ENCODE results near the gene LAMA4. TPM values are rescaled to one million over a fixed set of nuclear protein-coding genes. Genes with fewer than 3 reads are reported as not detected.

Gene LAMA4
- polyA plus RNA-seq, 2 of the 4 experiments (the other 2 are of a cell fraction) = 1.0 to 3.1 TPM

DNA sequence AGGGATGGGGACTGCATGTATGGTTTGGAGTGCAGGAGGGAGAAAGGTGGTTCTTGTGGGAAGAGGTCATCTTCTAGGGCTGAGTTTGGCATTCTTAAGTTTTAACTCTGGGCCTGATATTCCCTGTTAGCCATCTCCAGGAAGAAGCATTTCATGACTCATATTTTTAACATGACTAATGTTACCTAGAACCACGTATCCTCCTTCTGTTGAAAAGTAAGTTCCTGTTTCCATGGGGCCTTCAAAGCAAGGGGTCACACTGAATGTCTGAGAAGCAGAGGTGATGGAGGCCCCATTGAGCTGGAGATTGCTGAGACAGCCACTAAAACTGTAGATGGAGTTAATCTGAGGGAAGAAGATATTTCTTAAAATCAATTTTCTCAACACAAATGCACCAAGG is 136.8 kb downstream of the LAMA4 start:
- ChIA-PET POLR2A (no interaction called here), CTCF (no interaction called here)
- TF ChIP-seq JUNB (IDR thresholded peaks at IDR 0.05) (no peak), FOXS1 (CRISPR knock-in tag; IDR thresholded peaks at IDR 0.05) (no peak), FOSL2 (IDR thresholded peaks at IDR 0.05) (no peak), FOSL2 (CRISPR knock-in tag; IDR thresholded peaks at IDR 0.05) (peak; percentile 24; the same call in 1 of the 2 replicates), PHF8 (IDR thresholded peaks at IDR 0.05; ENCODE audit: borderline replicate concordance, low read depth) (no peak), RCOR1 (IDR thresholded peaks at IDR 0.05; ENCODE audit: low read depth, low read length) (no peak)
- TF ChIP-seq, protein P1, sequence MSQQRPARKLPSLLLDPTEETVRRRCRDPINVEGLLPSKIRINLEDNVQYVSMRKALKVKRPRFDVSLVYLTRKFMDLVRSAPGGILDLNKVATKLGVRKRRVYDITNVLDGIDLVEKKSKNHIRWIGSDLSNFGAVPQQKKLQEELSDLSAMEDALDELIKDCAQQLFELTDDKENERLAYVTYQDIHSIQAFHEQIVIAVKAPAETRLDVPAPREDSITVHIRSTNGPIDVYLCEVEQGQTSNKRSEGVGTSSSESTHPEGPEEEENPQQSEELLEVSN (IDR thresholded peaks at IDR 0.05; ENCODE audit: borderline replicate concordance, low read depth) = no peak
- TF ChIP-seq, protein P2, sequence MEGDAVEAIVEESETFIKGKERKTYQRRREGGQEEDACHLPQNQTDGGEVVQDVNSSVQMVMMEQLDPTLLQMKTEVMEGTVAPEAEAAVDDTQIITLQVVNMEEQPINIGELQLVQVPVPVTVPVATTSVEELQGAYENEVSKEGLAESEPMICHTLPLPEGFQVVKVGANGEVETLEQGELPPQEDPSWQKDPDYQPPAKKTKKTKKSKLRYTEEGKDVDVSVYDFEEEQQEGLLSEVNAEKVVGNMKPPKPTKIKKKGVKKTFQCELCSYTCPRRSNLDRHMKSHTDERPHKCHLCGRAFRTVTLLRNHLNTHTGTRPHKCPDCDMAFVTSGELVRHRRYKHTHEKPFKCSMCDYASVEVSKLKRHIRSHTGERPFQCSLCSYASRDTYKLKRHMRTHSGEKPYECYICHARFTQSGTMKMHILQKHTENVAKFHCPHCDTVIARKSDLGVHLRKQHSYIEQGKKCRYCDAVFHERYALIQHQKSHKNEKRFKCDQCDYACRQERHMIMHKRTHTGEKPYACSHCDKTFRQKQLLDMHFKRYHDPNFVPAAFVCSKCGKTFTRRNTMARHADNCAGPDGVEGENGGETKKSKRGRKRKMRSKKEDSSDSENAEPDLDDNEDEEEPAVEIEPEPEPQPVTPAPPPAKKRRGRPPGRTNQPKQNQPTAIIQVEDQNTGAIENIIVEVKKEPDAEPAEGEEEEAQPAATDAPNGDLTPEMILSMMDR (IDR thresholded peaks at IDR 0.05) = no peak
- TF ChIP-seq, protein P3, sequence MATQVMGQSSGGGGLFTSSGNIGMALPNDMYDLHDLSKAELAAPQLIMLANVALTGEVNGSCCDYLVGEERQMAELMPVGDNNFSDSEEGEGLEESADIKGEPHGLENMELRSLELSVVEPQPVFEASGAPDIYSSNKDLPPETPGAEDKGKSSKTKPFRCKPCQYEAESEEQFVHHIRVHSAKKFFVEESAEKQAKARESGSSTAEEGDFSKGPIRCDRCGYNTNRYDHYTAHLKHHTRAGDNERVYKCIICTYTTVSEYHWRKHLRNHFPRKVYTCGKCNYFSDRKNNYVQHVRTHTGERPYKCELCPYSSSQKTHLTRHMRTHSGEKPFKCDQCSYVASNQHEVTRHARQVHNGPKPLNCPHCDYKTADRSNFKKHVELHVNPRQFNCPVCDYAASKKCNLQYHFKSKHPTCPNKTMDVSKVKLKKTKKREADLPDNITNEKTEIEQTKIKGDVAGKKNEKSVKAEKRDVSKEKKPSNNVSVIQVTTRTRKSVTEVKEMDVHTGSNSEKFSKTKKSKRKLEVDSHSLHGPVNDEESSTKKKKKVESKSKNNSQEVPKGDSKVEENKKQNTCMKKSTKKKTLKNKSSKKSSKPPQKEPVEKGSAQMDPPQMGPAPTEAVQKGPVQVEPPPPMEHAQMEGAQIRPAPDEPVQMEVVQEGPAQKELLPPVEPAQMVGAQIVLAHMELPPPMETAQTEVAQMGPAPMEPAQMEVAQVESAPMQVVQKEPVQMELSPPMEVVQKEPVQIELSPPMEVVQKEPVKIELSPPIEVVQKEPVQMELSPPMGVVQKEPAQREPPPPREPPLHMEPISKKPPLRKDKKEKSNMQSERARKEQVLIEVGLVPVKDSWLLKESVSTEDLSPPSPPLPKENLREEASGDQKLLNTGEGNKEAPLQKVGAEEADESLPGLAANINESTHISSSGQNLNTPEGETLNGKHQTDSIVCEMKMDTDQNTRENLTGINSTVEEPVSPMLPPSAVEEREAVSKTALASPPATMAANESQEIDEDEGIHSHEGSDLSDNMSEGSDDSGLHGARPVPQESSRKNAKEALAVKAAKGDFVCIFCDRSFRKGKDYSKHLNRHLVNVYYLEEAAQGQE (IDR thresholded peaks at IDR 0.05) = no peak
- no peak overlapping the region for H3K27ac ChIP-seq
- no peaks in the 10 kb centered on the region for H3K4me1 ChIP-seq
- FAIRE-seq = no peak
- H3K4me3 ChIP-seq = no peak overlapping the region
- ATAC-seq = no peak
- no peaks in the 10 kb centered on the region for H3K9me3 ChIP-seq
- H3K4me2 ChIP-seq = no peak overlapping the region
- peak in 1 of 2 experiments; percentile 5 for DNase-seq (ENCODE audit: low read depth in 1 of 2, low spot score in 1 of 2)
- 8% methylated on average over 1 of the region's 1 CpG for WGBS (ENCODE audit: missing lambda C conversion rate)

DNA sequence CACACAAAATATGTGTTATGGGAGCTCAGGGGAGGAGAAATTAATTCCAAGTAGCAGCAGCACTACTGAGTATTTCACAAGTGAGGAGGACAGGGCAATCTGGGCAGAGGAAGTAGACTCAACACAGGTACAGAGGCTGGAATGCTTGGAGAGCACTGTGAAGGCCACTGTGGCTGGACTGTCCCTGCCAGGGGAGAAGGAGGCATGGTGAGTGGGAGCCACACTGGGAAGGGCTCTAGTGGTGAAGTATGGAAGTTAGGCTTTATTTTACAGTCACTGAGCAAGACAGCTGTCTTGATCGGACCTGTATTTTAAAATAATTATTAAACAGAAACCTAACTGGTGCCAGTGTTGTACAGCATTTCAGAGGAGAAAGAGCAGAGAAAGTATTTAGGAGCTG is 138.1 kb downstream of the LAMA4 start:
- 73% methylated on average over 1 of the region's 1 CpG for WGBS (ENCODE audit: missing lambda C conversion rate)
- no peaks in the 10 kb centered on the region for H3K9me3 ChIP-seq
- ChIA-PET CTCF (no interaction called here), POLR2A (no interaction called here)
- ATAC-seq = peak; percentile 76 to 78; a peak in 5 of 6 replicates
- no peak for TF ChIP-seq HOXA7 (CRISPR knock-in tag; IDR thresholded peaks at IDR 0.05)
- TF ChIP-seq CEBPB (IDR thresholded peaks at IDR 0.05) = no peak
- no peak for TF ChIP-seq KDM5A (IDR thresholded peaks at IDR 0.05)
- no peak for TF ChIP-seq NPAS2 (CRISPR knock-in tag; IDR thresholded peaks at IDR 0.05; ENCODE audit: borderline replicate concordance)
- no peak for TF ChIP-seq POLR2AphosphoS2 (conservative IDR thresholded peaks at IDR 0.05; ENCODE audit: low read length)
- no peak for TF ChIP-seq MAFK (IDR thresholded peaks at IDR 0.05; ENCODE audit: partially characterized antibody)
- TF ChIP-seq HEYL (CRISPR knock-in tag; IDR thresholded peaks at IDR 0.05) = no peak
- TF ChIP-seq RAD21 (conservative IDR thresholded peaks at IDR 0.05 in 1 of 2, IDR thresholded peaks at IDR 0.05 in 1 of 2) = no peak
- no peak for TF ChIP-seq EHF (CRISPR knock-in tag; IDR thresholded peaks at IDR 0.05)
- TF ChIP-seq, protein P4, sequence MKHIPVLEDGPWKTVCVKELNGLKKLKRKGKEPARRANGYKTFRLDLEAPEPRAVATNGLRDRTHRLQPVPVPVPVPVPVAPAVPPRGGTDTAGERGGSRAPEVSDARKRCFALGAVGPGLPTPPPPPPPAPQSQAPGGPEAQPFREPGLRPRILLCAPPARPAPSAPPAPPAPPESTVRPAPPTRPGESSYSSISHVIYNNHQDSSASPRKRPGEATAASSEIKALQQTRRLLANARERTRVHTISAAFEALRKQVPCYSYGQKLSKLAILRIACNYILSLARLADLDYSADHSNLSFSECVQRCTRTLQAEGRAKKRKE (CRISPR knock-in tag; IDR thresholded peaks at IDR 0.05; ENCODE audit: low read depth) = no peak
- TF ChIP-seq CBX8 (IDR thresholded peaks at IDR 0.05) = no peak
- TF ChIP-seq RFX5 (IDR thresholded peaks at IDR 0.05) = no peak
- no peak for TF ChIP-seq RARB (CRISPR knock-in tag; IDR thresholded peaks at IDR 0.05)
- TF ChIP-seq, protein P5, sequence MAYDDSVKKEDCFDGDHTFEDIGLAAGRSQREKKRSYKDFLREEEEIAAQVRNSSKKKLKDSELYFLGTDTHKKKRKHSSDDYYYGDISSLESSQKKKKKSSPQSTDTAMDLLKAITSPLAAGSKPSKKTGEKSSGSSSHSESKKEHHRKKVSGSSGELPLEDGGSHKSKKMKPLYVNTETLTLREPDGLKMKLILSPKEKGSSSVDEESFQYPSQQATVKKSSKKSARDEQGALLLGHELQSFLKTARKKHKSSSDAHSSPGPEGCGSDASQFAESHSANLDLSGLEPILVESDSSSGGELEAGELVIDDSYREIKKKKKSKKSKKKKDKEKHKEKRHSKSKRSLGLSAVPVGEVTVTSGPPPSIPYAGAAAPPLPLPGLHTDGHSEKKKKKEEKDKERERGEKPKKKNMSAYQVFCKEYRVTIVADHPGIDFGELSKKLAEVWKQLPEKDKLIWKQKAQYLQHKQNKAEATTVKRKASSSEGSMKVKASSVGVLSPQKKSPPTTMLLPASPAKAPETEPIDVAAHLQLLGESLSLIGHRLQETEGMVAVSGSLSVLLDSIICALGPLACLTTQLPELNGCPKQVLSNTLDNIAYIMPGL (CRISPR knock-in tag; IDR thresholded peaks at IDR 0.05; ENCODE audit: borderline replicate concordance) = no peak
- no peak for TF ChIP-seq NFE2L2 (conservative IDR thresholded peaks at IDR 0.05; ENCODE audit: low read length)
- no peak for TF ChIP-seq ZC3H11A (IDR thresholded peaks at IDR 0.05)
- DNase-seq (ENCODE audit: low read depth in 1 of 2, low spot score in 1 of 2) = no peak
- no peak overlapping the region for H3K27ac ChIP-seq
- H3K4me2 ChIP-seq = no peak overlapping the region
- FAIRE-seq = no peak
- H3K4me3 ChIP-seq = no peak overlapping the region
- no peaks in the 10 kb centered on the region for H3K4me1 ChIP-seq

Data from A549 (cell line).